ENCODE results near the gene NSUN5.

GRCh38 chr7:73345951-73346350 is 37.3 kb upstream of the NSUN5 start:
- TF ChIP-seq CTCF (IDR thresholded peaks at IDR 0.05) = no peak
- no peak for TF ChIP-seq POLR2A (IDR thresholded peaks at IDR 0.05)
- TF ChIP-seq EP300 (IDR thresholded peaks at IDR 0.05) = no peak
